ENCODE data around the gene DLAT.

- TF ChIP-seq POLR2A (IDR thresholded peaks at IDR 0.05; ENCODE audit: low read depth, low read length) (no peak), POLR2AphosphoS5 (IDR thresholded peaks at IDR 0.05; ENCODE audit: low read depth, low read length) (no peak), SPI1 (IDR thresholded peaks at IDR 0.05; ENCODE audit: low read depth, low read length) (no peak), TAF1 (IDR thresholded peaks at IDR 0.05; ENCODE audit: low read depth, low read length) (no peak)
These were observed 26.6 kb downstream of the DLAT start for GRCh38 chr11:112051768-112052167.

All from GM12891 (cell line).